Measurements from ENCODE around the gene DLD. TPM values are rescaled to one million over a fixed set of nuclear protein-coding genes. Genes with fewer than 3 reads are reported as not detected.

The DLD gene
- polyA plus RNA-seq, 1 donor (not counting 4 experiments of a cell fraction or from before 2014, with no cell fraction given) = 153 TPM

DNA sequence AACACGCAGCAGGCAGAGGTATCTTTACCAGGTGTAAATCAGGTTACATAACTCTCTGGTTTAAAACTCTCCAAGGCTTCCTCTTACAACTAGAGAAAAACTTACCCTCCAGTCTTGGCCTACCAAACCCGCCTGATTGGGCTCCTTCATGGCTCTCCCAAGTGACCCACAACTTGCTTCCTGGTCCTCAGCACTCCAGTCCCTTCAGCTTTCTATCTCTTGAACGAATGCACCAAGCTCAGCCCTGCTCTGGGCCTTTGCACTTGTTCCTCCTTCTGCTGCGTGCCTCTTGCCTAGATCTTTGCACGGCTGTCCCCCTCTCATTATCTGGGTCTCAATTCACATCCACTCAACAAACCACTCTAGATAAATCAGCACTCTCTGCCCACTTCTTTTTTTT is 32.7 kb upstream of the DLD start:
- TF ChIP-seq, protein P1, sequence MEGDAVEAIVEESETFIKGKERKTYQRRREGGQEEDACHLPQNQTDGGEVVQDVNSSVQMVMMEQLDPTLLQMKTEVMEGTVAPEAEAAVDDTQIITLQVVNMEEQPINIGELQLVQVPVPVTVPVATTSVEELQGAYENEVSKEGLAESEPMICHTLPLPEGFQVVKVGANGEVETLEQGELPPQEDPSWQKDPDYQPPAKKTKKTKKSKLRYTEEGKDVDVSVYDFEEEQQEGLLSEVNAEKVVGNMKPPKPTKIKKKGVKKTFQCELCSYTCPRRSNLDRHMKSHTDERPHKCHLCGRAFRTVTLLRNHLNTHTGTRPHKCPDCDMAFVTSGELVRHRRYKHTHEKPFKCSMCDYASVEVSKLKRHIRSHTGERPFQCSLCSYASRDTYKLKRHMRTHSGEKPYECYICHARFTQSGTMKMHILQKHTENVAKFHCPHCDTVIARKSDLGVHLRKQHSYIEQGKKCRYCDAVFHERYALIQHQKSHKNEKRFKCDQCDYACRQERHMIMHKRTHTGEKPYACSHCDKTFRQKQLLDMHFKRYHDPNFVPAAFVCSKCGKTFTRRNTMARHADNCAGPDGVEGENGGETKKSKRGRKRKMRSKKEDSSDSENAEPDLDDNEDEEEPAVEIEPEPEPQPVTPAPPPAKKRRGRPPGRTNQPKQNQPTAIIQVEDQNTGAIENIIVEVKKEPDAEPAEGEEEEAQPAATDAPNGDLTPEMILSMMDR (optimal IDR thresholded peaks at IDR 0.05 in 1 of 3, IDR thresholded peaks at IDR 0.05 in 1 of 3, conservative IDR thresholded peaks at IDR 0.05 in 1 of 3; ENCODE audit: extremely low read depth in 1 of 3, insufficient read depth in 2 of 3, low read length in 3 of 3) = no peak
- no peak for TF ChIP-seq EZH2 (IDR thresholded peaks at IDR 0.05; ENCODE audit: low read length)
- no peaks in the 10 kb centered on the region for H3K27me3 ChIP-seq (ENCODE audit: control insufficient read depth, extremely low read depth, insufficient read depth, low read length)
- no peaks in the 10 kb centered on the region for H3K9me3 ChIP-seq (ENCODE audit: control insufficient read depth, low read depth, low read length)
- dilution Hi-C loops (cut with MboI; ENCODE audit: extremely low pct_ligation_motif_present, low sequenced_read_pairs) = loop anchor here (25.0 kb wide), 1 partner anchor 96 kb away; no protein-coding TSS in a partner anchor
- no peaks in the 10 kb centered on the region for H3K79me2 ChIP-seq (ENCODE audit: control insufficient read depth, insufficient read depth, low read length)
- no peaks in the 10 kb centered on the region for H3K9me1 ChIP-seq (ENCODE audit: control insufficient read depth, extremely low read depth, insufficient read depth, low read length)
- DNase-seq (ENCODE audit: low read depth, low spot score) = no peak
- no peak overlapping the region for H3K9ac ChIP-seq (ENCODE audit: control insufficient read depth, extremely low read depth, insufficient read depth, low read length)
- no peaks in the 10 kb centered on the region for H3K36me3 ChIP-seq (ENCODE audit: control insufficient read depth in 2 of 2, extremely low read depth in 1 of 2, insufficient read depth in 2 of 2, low read length in 2 of 2)
- H3K4me1 ChIP-seq (ENCODE audit: control insufficient read depth, extremely low read depth, insufficient read depth, low read length) = no peaks in the 10 kb centered on the region
- H3K4me2 ChIP-seq (ENCODE audit: control insufficient read depth, extremely low read depth, insufficient read depth, low read depth, low read length) = no peak overlapping the region
- no peak overlapping the region for H3K4me3 ChIP-seq (ENCODE audit: control insufficient read depth in 2 of 3, extremely low read depth in 1 of 3, insufficient read depth in 2 of 3, low read depth in 1 of 3, low read length in 3 of 3)
- no peak overlapping the region for H3K27ac ChIP-seq (ENCODE audit: control insufficient read depth, insufficient read depth, low read length)
- H4K20me1 ChIP-seq (ENCODE audit: control insufficient read depth, extremely low read depth, insufficient read depth, low read length) = no peaks in the 10 kb centered on the region
- no peak overlapping the region for H2AFZ ChIP-seq (ENCODE audit: control insufficient read depth, low read length)
- FAIRE-seq = no peak

DNA sequence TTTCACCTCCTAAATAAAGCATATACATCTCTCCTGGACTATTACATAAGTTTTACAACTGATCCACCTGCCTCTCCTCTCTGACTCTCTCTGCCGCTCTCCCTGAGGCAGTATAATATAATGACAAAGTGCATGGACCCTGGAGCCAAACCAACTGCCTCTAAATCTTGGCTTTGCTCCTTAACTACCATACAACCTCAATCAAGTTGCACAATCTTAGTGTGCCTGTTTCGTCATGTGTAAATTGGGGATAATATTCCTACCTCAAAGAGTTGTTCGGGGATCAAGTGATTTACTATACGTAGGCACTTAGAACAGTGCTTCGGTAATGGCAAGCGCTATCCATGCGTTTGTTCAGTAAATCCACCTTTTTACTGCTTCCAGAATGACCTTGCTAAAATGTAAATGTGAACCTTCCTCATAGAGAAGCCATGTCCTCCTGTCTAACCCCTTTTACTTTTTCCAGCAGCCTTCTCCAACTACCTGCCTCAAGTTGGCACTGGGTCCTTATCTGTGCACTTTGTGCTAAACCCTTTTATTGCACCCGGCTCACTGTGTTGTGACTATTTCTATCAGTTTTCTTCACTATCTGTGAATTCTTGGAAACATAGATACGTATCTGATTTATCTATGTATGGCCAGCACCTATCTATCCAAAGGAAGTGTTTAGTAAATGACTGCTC is 30.6 kb upstream of the DLD start:
- Histone ChIP-seq H3K9me1 (ENCODE audit: control insufficient read depth, extremely low read depth, insufficient read depth, low read length) (no peaks in the 10 kb centered on the region), H3K9ac (ENCODE audit: control insufficient read depth, extremely low read depth, insufficient read depth, low read length) (no peak overlapping the region), H3K4me3 (ENCODE audit: control insufficient read depth in 2 of 3, extremely low read depth in 1 of 3, insufficient read depth in 2 of 3, low read depth in 1 of 3, low read length in 3 of 3) (no peak overlapping the region), H3K36me3 (ENCODE audit: control insufficient read depth in 2 of 2, extremely low read depth in 1 of 2, insufficient read depth in 2 of 2, low read length in 2 of 2) (no peaks in the 10 kb centered on the region), H2AFZ (ENCODE audit: control insufficient read depth, low read length) (no peak overlapping the region), H3K4me1 (ENCODE audit: control insufficient read depth, extremely low read depth, insufficient read depth, low read length) (no peaks in the 10 kb centered on the region), H3K79me2 (ENCODE audit: control insufficient read depth, insufficient read depth, low read length) (no peaks in the 10 kb centered on the region), H3K9me3 (ENCODE audit: control insufficient read depth, low read depth, low read length) (no peaks in the 10 kb centered on the region), H3K27me3 (ENCODE audit: control insufficient read depth, extremely low read depth, insufficient read depth, low read length) (no peaks in the 10 kb centered on the region), H3K4me2 (ENCODE audit: control insufficient read depth, extremely low read depth, insufficient read depth, low read depth, low read length) (no peak overlapping the region), H4K20me1 (ENCODE audit: control insufficient read depth, extremely low read depth, insufficient read depth, low read length) (no peaks in the 10 kb centered on the region), H3K27ac (ENCODE audit: control insufficient read depth, insufficient read depth, low read length) (no peak overlapping the region)
- FAIRE-seq (no peak), DNase-seq (ENCODE audit: low read depth, low spot score) (no peak)
- no peak for TF ChIP-seq EZH2 (IDR thresholded peaks at IDR 0.05; ENCODE audit: low read length)
- TF ChIP-seq, protein P1 (optimal IDR thresholded peaks at IDR 0.05 in 1 of 3, IDR thresholded peaks at IDR 0.05 in 1 of 3, conservative IDR thresholded peaks at IDR 0.05 in 1 of 3; ENCODE audit: extremely low read depth in 1 of 3, insufficient read depth in 2 of 3, low read length in 3 of 3) = no peak
- dilution Hi-C loops (cut with MboI; ENCODE audit: extremely low pct_ligation_motif_present, low sequenced_read_pairs) = loop anchor here (25.0 kb wide), 1 partner anchor 98 kb away; no protein-coding TSS in a partner anchor
